AG04450 (cell line): ENCODE data around the gene ATP2C2. TPM values are rescaled to one million over a fixed set of nuclear protein-coding genes. Genes with fewer than 3 reads are reported as not detected.

ENCODE experiments used
- CTCF ChIA-PET: fragments of 300-600, 350-600 bp; formaldehyde crosslinking; extraction: SDS; loops from one replicate; lab custom pipeline; 2022; ENCODE audit warnings: antibody characterized with exemption, inconsistent platforms; lab: Charles Lee
- POLR2A ChIA-PET: fragments of 350-600 bp; formaldehyde crosslinking; extraction: SDS; loops from one replicate; lab custom pipeline; 2021; ENCODE audit warnings: antibody characterized with exemption, inconsistent platforms; lab: Yijun Ruan, JAX
- DNase-seq: peaks from one replicate; pipeline ENCODE4 v3.0.0-alpha.2; 2011; ENCODE audit warnings: low read depth, low spot score
- H3K27ac ChIP-seq: one replicate; pipeline ENCODE4 v1.5.1; 2012; ENCODE audit warnings: low read depth, low read length, control low read depth
- H3K27me3 ChIP-seq: one replicate; pipeline ENCODE4 v1.6.0; 2012; ENCODE audit warnings: low read length; ENCODE audit not compliant: control insufficient read depth, insufficient read depth
- H3K4me3 ChIP-seq: 2 replicates; pipeline ENCODE4 v1.5.1; 2011; ENCODE audit warnings: mild to moderate bottlenecking, low read depth, low read length, control low read depth
- H3K9me3 ChIP-seq: 2 replicates; pipeline ENCODE4 v1.5.1; 2012; ENCODE audit warnings: low read length; ENCODE audit not compliant: control insufficient read depth, insufficient read depth
- polyA plus RNA-seq: library from polyadenylated mRNA; depleted of rRNA; stranded (reverse); fragments of >200 nt; gene quantifications from 2 replicates; pipeline ENCODE4 v1.2.3, GENCODE V29; 2011
- TF ChIP-seq, protein P1 (sequence below): IDR thresholded peaks from 2 replicates; pipeline ENCODE4 v1.5.1; 2011; ENCODE audit warnings: low read depth, low read length, control low read depth, inconsistent platforms

Gene ATP2C2
- polyA plus RNA-seq, 1 experiment, result not detected

DNA sequence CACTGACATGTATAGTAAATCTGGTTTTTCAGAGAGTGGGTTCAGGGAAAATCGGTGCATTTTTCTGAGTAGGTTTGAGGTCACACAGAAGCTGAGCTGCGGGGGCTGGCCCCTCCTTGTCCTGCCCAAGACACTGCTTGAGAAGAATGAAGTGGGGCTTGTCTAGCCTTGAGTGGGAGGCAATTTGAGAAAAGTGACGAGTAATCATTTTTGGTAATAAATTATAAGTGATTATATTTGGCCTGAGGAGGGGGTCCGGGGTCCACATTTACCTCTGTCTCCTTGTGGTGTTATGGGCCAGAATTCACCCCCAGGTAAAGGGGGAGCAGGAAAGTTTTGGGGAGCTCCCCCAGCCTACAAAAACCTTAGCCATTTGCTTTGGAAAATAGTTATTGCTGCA lies 45.6 kb upstream of the ATP2C2 start:
- Histone ChIP-seq H3K9me3 (peaks cover 9% of the 10 kb centered on the region), H3K27ac (no peak overlapping the region), H3K27me3 (peaks cover 9% of the 10 kb centered on the region), H3K4me3 (no peak overlapping the region)
- POLR2A ChIA-PET, result no interaction called here
- CTCF ChIA-PET, result interaction anchor here (2.7 kb wide), 1 partner anchor 15 kb away, joined by 15 read pairs; no protein-coding TSS in a partner anchor
- TF ChIP-seq, protein P1, sequence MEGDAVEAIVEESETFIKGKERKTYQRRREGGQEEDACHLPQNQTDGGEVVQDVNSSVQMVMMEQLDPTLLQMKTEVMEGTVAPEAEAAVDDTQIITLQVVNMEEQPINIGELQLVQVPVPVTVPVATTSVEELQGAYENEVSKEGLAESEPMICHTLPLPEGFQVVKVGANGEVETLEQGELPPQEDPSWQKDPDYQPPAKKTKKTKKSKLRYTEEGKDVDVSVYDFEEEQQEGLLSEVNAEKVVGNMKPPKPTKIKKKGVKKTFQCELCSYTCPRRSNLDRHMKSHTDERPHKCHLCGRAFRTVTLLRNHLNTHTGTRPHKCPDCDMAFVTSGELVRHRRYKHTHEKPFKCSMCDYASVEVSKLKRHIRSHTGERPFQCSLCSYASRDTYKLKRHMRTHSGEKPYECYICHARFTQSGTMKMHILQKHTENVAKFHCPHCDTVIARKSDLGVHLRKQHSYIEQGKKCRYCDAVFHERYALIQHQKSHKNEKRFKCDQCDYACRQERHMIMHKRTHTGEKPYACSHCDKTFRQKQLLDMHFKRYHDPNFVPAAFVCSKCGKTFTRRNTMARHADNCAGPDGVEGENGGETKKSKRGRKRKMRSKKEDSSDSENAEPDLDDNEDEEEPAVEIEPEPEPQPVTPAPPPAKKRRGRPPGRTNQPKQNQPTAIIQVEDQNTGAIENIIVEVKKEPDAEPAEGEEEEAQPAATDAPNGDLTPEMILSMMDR, result no peak
- DNase-seq, result no peak

DNA sequence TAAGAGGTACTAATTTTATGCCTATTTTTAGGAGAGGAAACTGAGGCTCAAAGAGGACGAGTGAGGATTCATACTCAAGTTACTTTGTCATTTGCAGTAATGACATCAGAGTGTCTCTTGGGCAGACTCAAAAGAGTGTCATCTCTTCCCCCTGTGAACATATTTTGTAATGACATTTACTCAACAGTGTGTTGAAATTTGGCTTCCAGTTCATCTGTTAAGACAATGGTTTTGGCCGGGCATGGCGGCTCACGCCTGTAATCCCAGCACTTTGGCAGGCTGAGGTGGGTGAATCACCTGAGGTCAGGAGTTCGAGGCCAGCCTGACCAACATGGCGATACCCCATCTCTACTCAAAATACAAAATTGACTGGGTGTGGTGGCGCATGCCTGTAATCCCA lies 44.7 kb upstream of the ATP2C2 start:
- Histone ChIP-seq H3K27ac (no peak overlapping the region), H3K9me3 (peaks cover under 1% of the 10 kb centered on the region; the same call in 1 of the 2 replicates), H3K27me3 (peaks cover 9% of the 10 kb centered on the region), H3K4me3 (no peak overlapping the region)
- ChIA-PET CTCF (interaction anchor here (2.7 kb wide), 1 partner anchor 16 kb away, joined by 15 read pairs; no protein-coding TSS in a partner anchor), POLR2A (no interaction called here)
- DNase-seq, result no peak
- TF ChIP-seq, protein P1, result no peak

DNA sequence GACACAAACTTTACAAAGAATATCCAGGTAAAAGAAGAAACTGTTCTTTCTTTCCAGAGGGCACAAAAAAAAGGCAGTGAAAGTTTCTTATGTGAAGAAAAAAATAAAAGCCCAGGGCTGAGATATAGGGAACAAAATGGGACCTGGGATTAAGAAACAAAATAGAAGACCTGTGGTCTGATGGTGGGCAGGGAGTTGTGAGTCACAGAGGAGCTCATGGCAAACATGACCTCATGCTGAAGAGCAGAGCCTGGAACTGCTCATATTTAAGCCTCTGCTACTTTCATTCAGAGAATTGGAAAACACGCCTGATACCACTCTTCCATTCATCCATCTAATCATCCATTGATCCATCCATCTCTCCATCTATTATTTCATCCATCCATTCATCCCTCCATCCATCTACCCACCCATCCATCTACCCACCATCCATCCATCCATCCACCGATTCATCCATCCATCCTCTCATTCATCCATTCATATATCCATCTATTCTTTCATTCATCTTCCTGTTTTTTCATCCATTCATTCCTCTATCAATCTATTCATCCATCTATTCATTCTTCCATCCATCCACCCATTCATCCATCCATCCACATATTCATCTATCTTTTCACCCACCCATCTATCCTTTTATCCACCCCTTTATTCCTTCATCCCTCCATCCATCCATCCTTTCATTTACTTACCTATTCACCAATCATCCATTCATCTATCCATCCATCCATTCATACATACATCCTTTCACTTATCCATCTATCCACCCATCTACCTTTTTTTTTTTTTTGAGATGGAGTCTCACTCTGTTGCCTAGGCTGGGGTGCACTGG lies 43.7 kb upstream of the ATP2C2 start:
- TF ChIP-seq, protein P1, result no peak
- CTCF ChIA-PET, result no interaction called here
- H3K4me3 ChIP-seq, result no peak overlapping the region
- H3K27ac ChIP-seq, result no peak overlapping the region
- POLR2A ChIA-PET, result no interaction called here
- H3K9me3 ChIP-seq, result no peaks in the 10 kb centered on the region
- DNase-seq, result no peak
- H3K27me3 ChIP-seq, result peaks cover 9% of the 10 kb centered on the region

DNA sequence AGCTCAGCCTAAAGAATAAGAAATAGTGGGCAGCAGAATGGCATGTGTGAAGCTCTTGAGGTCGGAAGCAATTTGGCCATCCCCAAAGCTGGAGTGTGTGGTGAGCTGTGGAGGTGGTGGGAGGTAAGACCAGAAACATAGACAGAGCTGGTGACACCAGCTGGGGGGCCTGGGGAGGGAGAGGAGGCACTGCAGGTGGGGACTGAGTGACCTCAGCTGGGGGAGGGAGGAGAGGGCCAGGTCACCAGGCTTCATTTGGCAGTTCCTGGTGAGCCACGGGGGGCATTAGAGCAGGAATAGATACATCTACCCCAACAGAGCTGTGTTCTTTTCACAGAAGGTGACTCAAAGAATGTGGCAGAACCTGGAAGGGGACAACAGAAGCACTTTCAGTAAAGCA lies 41.8 kb upstream of the ATP2C2 start:
- ChIA-PET CTCF (interaction anchor here (0.9 to 2.0 kb wide), 2 partner anchors 50 to 158 kb away, joined by 3 to 7 read pairs; no protein-coding TSS in a partner anchor), POLR2A (no interaction called here)
- no peak for DNase-seq
- H3K4me3 ChIP-seq, result no peak overlapping the region
- TF ChIP-seq, protein P1, result no peak
- H3K27me3 ChIP-seq, result peaks cover 9% of the 10 kb centered on the region
- no peaks in the 10 kb centered on the region for H3K9me3 ChIP-seq
- no peak overlapping the region for H3K27ac ChIP-seq

DNA sequence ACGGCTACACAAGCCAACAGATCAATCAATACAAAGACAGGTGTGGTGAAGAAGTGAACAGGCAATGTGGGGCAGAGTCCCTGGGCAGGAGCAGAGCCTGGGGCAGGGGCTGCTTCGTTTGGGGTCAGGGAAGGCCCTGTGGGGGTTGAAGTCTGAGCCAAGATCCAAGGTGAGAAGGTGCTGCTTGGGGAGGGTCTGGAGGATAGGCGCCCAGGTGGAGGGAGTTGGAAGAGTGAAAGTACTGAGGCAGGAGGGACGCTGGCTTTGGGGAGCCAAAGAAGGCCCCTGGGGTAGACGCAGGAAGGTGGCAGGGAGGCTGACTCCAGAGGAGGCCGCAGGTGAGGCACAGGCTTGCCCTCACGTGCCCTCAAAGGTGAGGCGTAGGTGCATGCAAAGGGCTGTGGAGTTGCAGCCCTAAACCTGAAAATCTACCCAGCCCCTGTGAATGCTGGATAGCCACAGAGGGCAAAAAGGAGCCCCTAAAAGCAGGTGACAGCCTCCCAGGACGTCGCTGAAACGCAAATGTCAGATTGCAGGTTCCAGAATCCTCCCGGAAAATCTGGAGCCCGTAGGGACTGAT lies 40.3 kb upstream of the ATP2C2 start:
- H3K4me3 ChIP-seq, result no peak overlapping the region
- no peaks in the 10 kb centered on the region for H3K9me3 ChIP-seq
- POLR2A ChIA-PET, result no interaction called here
- TF ChIP-seq, protein P1, result no peak
- no peak overlapping the region for H3K27ac ChIP-seq
- CTCF ChIA-PET, result no interaction called here
- no peak for DNase-seq
- H3K27me3 ChIP-seq, result no peaks in the 10 kb centered on the region
